GM12891 (cell line): ENCODE measurements around the gene PHF23.

Experiments used
- POLR2A ChIP-seq: IDR thresholded peaks from 2 replicates; pipeline ENCODE4 v1.6.1; 2011; ENCODE audit warnings: low read depth, low read length, control low read depth
- POU2F2 ChIP-seq: IDR thresholded peaks from 2 replicates; pipeline ENCODE4 v1.6.1; 2011; ENCODE audit warnings: low read depth, mild to moderate bottlenecking, control low read depth, low read length, moderate library complexity

DNA sequence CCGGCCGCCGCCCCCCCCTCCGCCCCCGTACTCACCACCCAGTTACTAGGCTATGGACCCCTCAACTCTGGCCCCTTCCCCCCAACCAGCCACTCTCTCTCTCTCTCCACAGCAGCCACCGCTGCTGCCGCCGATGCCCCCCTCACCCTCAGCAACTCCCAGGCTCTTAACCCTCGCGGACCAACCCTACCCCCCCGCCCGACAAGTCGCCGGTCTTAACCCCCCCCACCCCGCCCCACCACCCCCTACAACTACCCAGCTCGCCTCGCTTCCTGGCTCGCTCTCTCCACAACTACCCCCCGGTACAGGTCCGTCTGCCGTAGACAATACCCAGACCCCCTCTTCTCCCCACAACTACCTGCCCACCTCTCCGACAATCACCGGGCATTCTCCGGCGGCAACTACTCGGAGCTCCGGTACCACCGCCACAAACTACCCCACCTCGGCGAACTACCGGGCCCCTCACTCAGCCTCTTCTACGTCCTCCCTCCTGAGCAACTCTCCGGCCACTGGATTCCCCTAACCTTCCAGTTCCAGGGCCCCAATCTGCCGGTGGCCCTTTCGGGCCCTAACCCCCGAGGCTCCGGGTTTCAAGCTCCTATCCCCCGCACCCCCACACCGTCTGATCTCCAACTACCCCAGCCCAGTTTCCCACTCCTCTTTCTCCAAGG lies 702 bp downstream of the PHF23 start:
- TF ChIP-seq POU2F2 (no peak), POLR2A (no peak)
